Neural progenitor cell (in vitro differentiated cells): Measurements from ENCODE around the gene PDXP.

Experiments
- EZH2 ChIP-seq: fragments of 200-600 bp; sonication (generic); IDR thresholded peaks from 2 replicates; pipeline ENCODE4 v1.6.1; 2017; ENCODE audit warnings: antibody characterized with exemption, mild to moderate bottlenecking, moderate library complexity
- TF ChIP-seq, protein P1 (sequence below): fragments of 200-600 bp; sonication (generic); IDR thresholded peaks from 2 replicates; pipeline ENCODE4 v1.5.1; 2017; ENCODE audit warnings: antibody characterized with exemption, mild to moderate bottlenecking

DNA sequence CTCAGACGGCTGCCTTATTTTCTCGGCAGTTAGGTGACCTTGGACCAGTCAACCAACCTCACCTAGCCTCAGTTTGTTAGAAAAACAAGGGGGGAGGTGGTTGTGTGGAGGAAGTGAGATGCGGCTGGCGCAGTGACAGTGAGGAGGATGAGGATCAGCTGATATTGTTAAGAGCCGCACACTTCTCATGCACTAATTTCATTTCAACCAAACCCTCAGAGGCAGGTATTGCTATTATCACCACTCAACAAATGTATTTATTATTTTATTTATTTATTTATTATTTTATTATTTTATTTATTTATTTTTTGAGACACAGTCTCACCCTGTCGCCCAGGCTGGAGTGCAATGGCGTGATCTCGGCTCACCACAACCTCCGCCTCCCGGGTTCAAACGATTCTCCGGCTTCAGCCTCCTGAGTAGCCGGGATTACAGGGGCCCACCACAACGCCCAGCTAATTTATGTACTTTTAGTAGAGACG is 19.0 kb downstream of the PDXP start:
- TF ChIP-seq, protein P1, sequence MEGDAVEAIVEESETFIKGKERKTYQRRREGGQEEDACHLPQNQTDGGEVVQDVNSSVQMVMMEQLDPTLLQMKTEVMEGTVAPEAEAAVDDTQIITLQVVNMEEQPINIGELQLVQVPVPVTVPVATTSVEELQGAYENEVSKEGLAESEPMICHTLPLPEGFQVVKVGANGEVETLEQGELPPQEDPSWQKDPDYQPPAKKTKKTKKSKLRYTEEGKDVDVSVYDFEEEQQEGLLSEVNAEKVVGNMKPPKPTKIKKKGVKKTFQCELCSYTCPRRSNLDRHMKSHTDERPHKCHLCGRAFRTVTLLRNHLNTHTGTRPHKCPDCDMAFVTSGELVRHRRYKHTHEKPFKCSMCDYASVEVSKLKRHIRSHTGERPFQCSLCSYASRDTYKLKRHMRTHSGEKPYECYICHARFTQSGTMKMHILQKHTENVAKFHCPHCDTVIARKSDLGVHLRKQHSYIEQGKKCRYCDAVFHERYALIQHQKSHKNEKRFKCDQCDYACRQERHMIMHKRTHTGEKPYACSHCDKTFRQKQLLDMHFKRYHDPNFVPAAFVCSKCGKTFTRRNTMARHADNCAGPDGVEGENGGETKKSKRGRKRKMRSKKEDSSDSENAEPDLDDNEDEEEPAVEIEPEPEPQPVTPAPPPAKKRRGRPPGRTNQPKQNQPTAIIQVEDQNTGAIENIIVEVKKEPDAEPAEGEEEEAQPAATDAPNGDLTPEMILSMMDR, result no peak
- no peak for TF ChIP-seq EZH2
